Lower lobe of right lung (tissue), 2 donors: ENCODE data around the gene UBE3B. TPM values are rescaled to one million over a fixed set of nuclear protein-coding genes. Genes with fewer than 3 reads are reported as not detected.

Experiments
- ATAC-seq, 2 donors: fragments of 200-7000 bp; cut with Tn5 transposase; one replicate each; pipeline ENCODE4 v1.9.1; 2020 to 2022; ENCODE audit warnings: mild to moderate bottlenecking in 2 of 2, moderate library complexity in 2 of 2
- DNase-seq: peaks from one replicate; pipeline ENCODE4 v3.0.0-alpha.2; 2020
- H3K27ac ChIP-seq: fragments of 200-600 bp; one replicate; pipeline ENCODE4 v1.8.0; 2022
- H3K27me3 ChIP-seq: fragments of 200-600 bp; one replicate; pipeline ENCODE4 v1.8.0; 2022; ENCODE audit warnings: low read depth
- H3K36me3 ChIP-seq: fragments of 200-600 bp; one replicate; pipeline ENCODE4 v1.8.0; 2022; ENCODE audit warnings: mild to moderate bottlenecking
- H3K4me1 ChIP-seq: fragments of 200-600 bp; one replicate; pipeline ENCODE4 v1.8.0; 2022
- H3K4me3 ChIP-seq: fragments of 200-600 bp; one replicate; pipeline ENCODE4 v1.8.0; 2022; ENCODE audit warnings: mild to moderate bottlenecking
- H3K9me3 ChIP-seq: fragments of 200-600 bp; one replicate; pipeline ENCODE4 v1.8.0; 2022
- CTCF ChIP-seq: fragments of 200-600 bp; IDR thresholded peaks from one replicate; pipeline ENCODE4 v1.8.0; 2022; ENCODE audit warnings: antibody characterized with exemption, mild to moderate bottlenecking
- intact Hi-C: fragments of 100-400 bp; cut with DNase I; formaldehyde crosslinking; loops from one replicate; pipeline ENCODE4 v1.11.0; 2022
- total RNA-seq: library from RNA; stranded (reverse); fragmentation: NEBNext Ultra II Directional; extraction: Animal tissue kit (Norgen Biotek cat#: 25700); gene quantifications from one replicate; pipeline ENCODE4 v1.2.1, GENCODE V29; 2021
- donor health status: DM: no; HTN: yes; CAD: no; lungs with severe emphysema.

Gene UBE3B
- total RNA-seq, 1 donor from 2014 or later, result 40.1 TPM

- Histone ChIP-seq H3K27me3 (no peaks in the 10 kb centered on the region), H3K4me3 (no peak overlapping the region), H3K9me3 (no peaks in the 10 kb centered on the region), H3K36me3 (peaks cover 15% of the 10 kb centered on the region), H3K27ac (no peak overlapping the region), H3K4me1 (no peaks in the 10 kb centered on the region)
- intact Hi-C loops, result no loop called here
- TF ChIP-seq CTCF, result no peak
- no peak for ATAC-seq
- DNase-seq, result no peak
Measured at GRCh38 chr12:109539508-109539907, 62.1 kb downstream of the UBE3B start.

- ATAC-seq (no peak), DNase-seq (no peak)
- no peaks in the 10 kb centered on the region for H3K9me3 ChIP-seq
- H3K4me3 ChIP-seq, result no peak overlapping the region
- intact Hi-C loops, result no loop called here
- peaks cover 5% of the 10 kb centered on the region for H3K4me1 ChIP-seq
- no peak for TF ChIP-seq CTCF
- H3K27me3 ChIP-seq, result no peaks in the 10 kb centered on the region
- H3K36me3 ChIP-seq, result peaks cover 3% of the 10 kb centered on the region
- no peak overlapping the region for H3K27ac ChIP-seq
Measured at GRCh38 chr12:109540526-109541412, 63.3 kb downstream of the UBE3B start.

- H3K36me3 ChIP-seq, result no peaks in the 10 kb centered on the region
- H3K4me1 ChIP-seq, result peaks cover 5% of the 10 kb centered on the region
- H3K27ac ChIP-seq, result no peak overlapping the region
- no peaks in the 10 kb centered on the region for H3K27me3 ChIP-seq
- H3K9me3 ChIP-seq, result no peaks in the 10 kb centered on the region
- DNase-seq (no peak), ATAC-seq (no peak)
- no peak overlapping the region for H3K4me3 ChIP-seq
- TF ChIP-seq CTCF, result no peak
- intact Hi-C loops, result no loop called here
Measured at GRCh38 chr12:109541413-109541726, 63.9 kb downstream of the UBE3B start.

- no peak for TF ChIP-seq CTCF
- Histone ChIP-seq H3K4me3 (no peak overlapping the region), H3K27me3 (no peaks in the 10 kb centered on the region), H3K36me3 (no peaks in the 10 kb centered on the region), H3K4me1 (peaks cover 5% of the 10 kb centered on the region), H3K27ac (no peak overlapping the region), H3K9me3 (no peaks in the 10 kb centered on the region)
- ATAC-seq, result no peak
- intact Hi-C loops, result no loop called here
- no peak for DNase-seq
Measured at GRCh38 chr12:109542014-109542413, 64.6 kb downstream of the UBE3B start.

- H3K36me3 ChIP-seq, result no peaks in the 10 kb centered on the region
- H3K4me1 ChIP-seq, result peaks cover 5% of the 10 kb centered on the region
- no peaks in the 10 kb centered on the region for H3K9me3 ChIP-seq
- intact Hi-C loops, result no loop called here
- no peak overlapping the region for H3K4me3 ChIP-seq
- peaks cover 3% of the 10 kb centered on the region for H3K27me3 ChIP-seq
- no peak overlapping the region for H3K27ac ChIP-seq
- DNase-seq, result no peak
- TF ChIP-seq CTCF, result no peak
- ATAC-seq, result no peak
Measured at GRCh38 chr12:109542876-109543275, 65.4 kb downstream of the UBE3B start.
